Muscle of leg (tissue), 11 donors: Measurements from ENCODE around the gene NRG3. TPM values are rescaled to one million over a fixed set of nuclear protein-coding genes. Genes with fewer than 3 reads are reported as not detected.
A peak's percentile ranks its signal among the peaks of the same experiment; 100 is the strongest.
"Not testable (repeated sequence)": the region's sequence is repeated elsewhere in the genome, so short reads cannot be mapped to it uniquely, and the experiment has no call there.

Experiments
- DNase-seq: peaks from one replicate; pipeline ENCODE4 v3.0.0; 2013
- H3K27ac ChIP-seq: one replicate; pipeline ENCODE4 v1.5.1; 2013; ENCODE audit warnings: mild to moderate bottlenecking, low read length, control low read depth
- H3K27me3 ChIP-seq: one replicate; pipeline ENCODE4 v1.6.1; 2013; ENCODE audit warnings: low read length; ENCODE audit not compliant: control insufficient read depth, insufficient read depth
- H3K36me3 ChIP-seq: one replicate; pipeline ENCODE4 v1.6.1; 2013; ENCODE audit warnings: low read length; ENCODE audit not compliant: control insufficient read depth, insufficient read depth
- H3K4me1 ChIP-seq: one replicate; pipeline ENCODE4 v1.6.1; 2013; ENCODE audit warnings: low read length; ENCODE audit not compliant: control insufficient read depth, insufficient read depth
- H3K4me3 ChIP-seq: one replicate; pipeline ENCODE4 v1.5.1; 2013; ENCODE audit warnings: low read length, control low read depth
- H3K9me3 ChIP-seq: replicated peaks from 2 replicates; pipeline ENCODE4 v1.6.1; 2013; ENCODE audit warnings: low read depth, low read length; ENCODE audit not compliant: control insufficient read depth
- WGBS: methylation state at CpG from one replicate; pipeline ENCODE4 v1.1.5; 2013; ENCODE audit warnings: missing lambda C conversion rate; ENCODE audit not compliant: insufficient coverage; 5-methylcytosine and 5-hydroxymethylcytosine counted together
- polyA plus RNA-seq, 8 donors: library from polyadenylated mRNA; unstranded; fragments of 120-200 nt; gene quantifications; one replicate each; pipeline versions ENCODE4 v1.2.1 to v1.2.3, GENCODE V29; 2013; ENCODE audit warnings: inconsistent platforms in 1 of 8, low replicate concordance in 1 of 8; ENCODE audit not compliant: insufficient read length in 8 of 8, insufficient read depth in 1 of 8
- total RNA-seq: library from RNA; stranded (reverse); fragments of 120-200 nt; gene quantifications from one replicate; pipeline ENCODE4 v1.2.4, GENCODE V29; 2013

NRG3 gene
- total and polyA plus RNA-seq, 9 donors: 0.04 to 0.60 (median 0.18) TPM

- WGBS: no CpG with 5 or more reads among the region's 3 CpGs
- Histone ChIP-seq H3K9me3 (no peaks in the 10 kb centered on the region), H3K36me3 (no peaks in the 10 kb centered on the region), H3K27ac (no peak overlapping the region), H3K4me3 (no peak overlapping the region), H3K27me3 (no peaks in the 10 kb centered on the region), H3K4me1 (no peaks in the 10 kb centered on the region)
- no peak for DNase-seq
These were observed 120.3 kb downstream of the NRG3 start for GRCh38 chr10:81995254-81995653.

GRCh38 chr10:81996927-81997326 lies 121.9 kb downstream of the NRG3 start:
- no peak for DNase-seq
- Histone ChIP-seq H3K9me3 (no peaks in the 10 kb centered on the region), H3K4me1 (no peaks in the 10 kb centered on the region), H3K27ac (no peak overlapping the region), H3K36me3 (no peaks in the 10 kb centered on the region), H3K27me3 (no peaks in the 10 kb centered on the region), H3K4me3 (no peak overlapping the region)
- WGBS: 74% methylated on average over 3 of the region's 3 CpGs

DNA sequence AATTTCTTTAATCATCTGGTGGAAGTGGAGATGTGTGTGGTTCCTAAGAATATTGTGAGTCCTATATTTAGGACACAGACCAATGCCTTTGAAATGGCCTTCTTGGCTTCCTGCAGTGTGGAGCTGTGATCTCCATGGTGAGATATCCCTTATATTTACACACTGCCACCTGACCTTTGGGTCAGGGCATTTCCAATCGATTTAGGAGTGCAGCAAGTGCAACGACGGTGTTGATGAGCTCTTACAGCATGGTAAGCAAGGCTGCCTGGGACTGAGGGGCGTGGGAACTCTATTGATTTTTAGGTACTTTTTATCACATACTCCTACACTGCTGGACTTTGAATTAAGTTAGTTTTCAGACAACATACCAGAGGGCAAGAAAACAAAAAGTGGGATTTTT lies 146.0 kb downstream of the NRG3 start:
- Histone ChIP-seq H3K36me3 (no peaks in the 10 kb centered on the region), H3K27me3 (no peaks in the 10 kb centered on the region), H3K27ac (no peak overlapping the region), H3K9me3 (no peaks in the 10 kb centered on the region), H3K4me1 (no peaks in the 10 kb centered on the region), H3K4me3 (no peak overlapping the region)
- no peak for DNase-seq
- no CpG with 5 or more reads among the region's 4 CpGs for WGBS

GRCh38 chr10:82027711-82028110 lies 152.7 kb downstream of the NRG3 start:
- Histone ChIP-seq H3K27ac (no peak overlapping the region), H3K9me3 (no peaks in the 10 kb centered on the region), H3K36me3 (no peaks in the 10 kb centered on the region), H3K27me3 (no peaks in the 10 kb centered on the region), H3K4me3 (no peak overlapping the region), H3K4me1 (no peaks in the 10 kb centered on the region)
- DNase-seq: no peak
- WGBS: no CpG with 5 or more reads among the region's 1 CpG

GRCh38 chr10:82037076-82037475 lies 162.1 kb downstream of the NRG3 start:
- DNase-seq: peak; percentile 5
- no peaks in the 10 kb centered on the region for H3K27me3 ChIP-seq
- H3K9me3 ChIP-seq: no peaks in the 10 kb centered on the region
- no peak overlapping the region for H3K27ac ChIP-seq
- no peak overlapping the region for H3K4me3 ChIP-seq
- no peaks in the 10 kb centered on the region for H3K4me1 ChIP-seq
- H3K36me3 ChIP-seq: no peaks in the 10 kb centered on the region

DNA sequence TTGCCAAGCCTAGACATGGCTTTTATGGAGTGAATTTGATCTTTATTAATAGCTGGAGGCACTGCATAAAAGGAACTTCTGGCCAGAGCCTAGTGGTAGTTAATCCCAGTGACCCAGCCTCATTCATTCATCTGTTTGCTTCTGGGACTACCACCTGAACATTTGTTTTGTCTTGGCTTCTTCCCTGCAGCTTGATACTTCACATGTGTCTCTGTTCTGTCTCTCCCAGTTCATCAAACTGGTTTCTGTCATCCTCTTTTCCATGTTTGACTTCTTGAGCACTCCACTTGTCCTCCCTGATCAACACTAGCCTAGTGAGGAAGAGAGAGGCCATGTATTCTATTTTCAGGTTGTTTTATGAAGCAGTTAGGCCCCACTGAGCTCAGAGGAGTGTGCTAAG lies 163.6 kb downstream of the NRG3 start:
- Histone ChIP-seq H3K27me3 (no peaks in the 10 kb centered on the region), H3K4me3 (no peak overlapping the region), H3K4me1 (no peaks in the 10 kb centered on the region), H3K27ac (no peak overlapping the region), H3K36me3 (no peaks in the 10 kb centered on the region), H3K9me3 (no peaks in the 10 kb centered on the region)
- DNase-seq: no peak

GRCh38 chr10:82040336-82040735 lies 165.3 kb downstream of the NRG3 start:
- no peak overlapping the region for H3K27ac ChIP-seq
- no CpG with 5 or more reads among the region's 1 CpG for WGBS
- H3K27me3 ChIP-seq: no peaks in the 10 kb centered on the region
- H3K36me3 ChIP-seq: no peaks in the 10 kb centered on the region
- H3K9me3 ChIP-seq: no peaks in the 10 kb centered on the region
- no peak for DNase-seq
- H3K4me1 ChIP-seq: no peaks in the 10 kb centered on the region
- H3K4me3 ChIP-seq: no peak overlapping the region

DNA sequence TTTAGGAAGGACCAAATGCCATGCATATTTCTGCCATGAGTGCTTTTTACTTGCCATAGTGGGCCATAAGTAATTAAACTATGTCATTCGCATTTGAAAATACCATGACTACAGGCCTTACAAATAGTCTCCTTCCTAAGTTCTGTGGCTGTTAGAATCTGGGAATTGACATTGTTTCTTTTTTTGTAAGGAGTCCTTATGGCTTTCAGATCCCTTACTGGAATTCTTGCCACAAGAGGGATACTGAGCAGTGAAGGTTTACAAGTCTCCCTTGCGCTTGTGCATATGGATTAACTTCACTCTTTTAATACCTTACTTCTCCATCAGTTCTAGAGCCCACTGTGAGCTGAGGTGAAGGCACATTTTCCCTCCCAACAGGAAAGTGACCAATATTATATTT lies 166.0 kb downstream of the NRG3 start:
- no peak overlapping the region for H3K27ac ChIP-seq
- DNase-seq: no peak
- no peak overlapping the region for H3K4me3 ChIP-seq
- H3K9me3 ChIP-seq: no peaks in the 10 kb centered on the region
- no peaks in the 10 kb centered on the region for H3K27me3 ChIP-seq
- no peaks in the 10 kb centered on the region for H3K4me1 ChIP-seq
- WGBS: no CpG with 5 or more reads among the region's 2 CpGs
- no peaks in the 10 kb centered on the region for H3K36me3 ChIP-seq

GRCh38 chr10:82056391-82056790 lies 181.4 kb downstream of the NRG3 start:
- Histone ChIP-seq H3K27me3 (no peaks in the 10 kb centered on the region), H3K36me3 (no peaks in the 10 kb centered on the region), H3K4me1 (no peaks in the 10 kb centered on the region), H3K27ac (no peak overlapping the region), H3K4me3 (no peak overlapping the region), H3K9me3 (no peaks in the 10 kb centered on the region)
- no peak for DNase-seq
- WGBS: 33% methylated on average over 1 of the region's 1 CpG

DNA sequence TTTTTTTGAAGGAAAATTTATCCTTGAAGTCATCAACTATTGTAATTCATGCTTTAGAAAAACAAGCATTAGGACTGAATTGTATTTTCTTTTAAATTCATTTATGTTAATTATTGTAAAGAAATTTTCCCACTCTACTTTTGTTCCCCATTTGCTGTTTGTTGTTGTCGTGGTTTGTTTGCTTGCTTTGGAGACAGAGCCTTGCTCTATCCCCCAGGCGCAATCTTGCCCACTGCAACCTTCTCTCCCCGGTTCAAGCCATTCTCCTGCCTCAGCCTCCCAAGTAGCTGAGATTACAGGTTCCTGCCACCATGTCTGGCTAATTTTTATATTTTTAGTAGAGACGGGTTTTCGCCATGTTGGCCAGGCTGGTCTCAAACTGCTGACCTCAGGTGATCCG lies 192.2 kb downstream of the NRG3 start:
- WGBS: no CpG with 5 or more reads among the region's 6 CpGs
- not testable (repeated sequence) for DNase-seq

GRCh38 chr10:82068501-82068900 lies 193.5 kb downstream of the NRG3 start:
- 100% methylated on average over 1 of the region's 2 CpGs for WGBS
- no peaks in the 10 kb centered on the region for H3K9me3 ChIP-seq
- no peaks in the 10 kb centered on the region for H3K4me1 ChIP-seq
- no peak overlapping the region for H3K27ac ChIP-seq
- no peak for DNase-seq
- H3K4me3 ChIP-seq: no peak overlapping the region
- H3K36me3 ChIP-seq: no peaks in the 10 kb centered on the region
- no peaks in the 10 kb centered on the region for H3K27me3 ChIP-seq

More for the DNA sequence above, 192.2 kb downstream of the NRG3 start:
- H3K4me3 ChIP-seq, H3K4me1 ChIP-seq, H3K9me3 ChIP-seq, H3K27me3 ChIP-seq, H3K27ac ChIP-seq, H3K36me3 ChIP-seq: not testable (repeated sequence)
